NCI-H187 (cell line): Measurements from ENCODE around the gene ASPSCR1.
"Not testable (repeated sequence)": the region's sequence is repeated elsewhere in the genome, so short reads cannot be mapped to it uniquely, and the experiment has no call there.

ENCODE experiments used
- DNase-seq, 2 experiments: peaks; one replicate each; lab custom pipeline; 2025; lab: John Stamatoyannopoulos, UW

The ASPSCR1 gene

DNA sequence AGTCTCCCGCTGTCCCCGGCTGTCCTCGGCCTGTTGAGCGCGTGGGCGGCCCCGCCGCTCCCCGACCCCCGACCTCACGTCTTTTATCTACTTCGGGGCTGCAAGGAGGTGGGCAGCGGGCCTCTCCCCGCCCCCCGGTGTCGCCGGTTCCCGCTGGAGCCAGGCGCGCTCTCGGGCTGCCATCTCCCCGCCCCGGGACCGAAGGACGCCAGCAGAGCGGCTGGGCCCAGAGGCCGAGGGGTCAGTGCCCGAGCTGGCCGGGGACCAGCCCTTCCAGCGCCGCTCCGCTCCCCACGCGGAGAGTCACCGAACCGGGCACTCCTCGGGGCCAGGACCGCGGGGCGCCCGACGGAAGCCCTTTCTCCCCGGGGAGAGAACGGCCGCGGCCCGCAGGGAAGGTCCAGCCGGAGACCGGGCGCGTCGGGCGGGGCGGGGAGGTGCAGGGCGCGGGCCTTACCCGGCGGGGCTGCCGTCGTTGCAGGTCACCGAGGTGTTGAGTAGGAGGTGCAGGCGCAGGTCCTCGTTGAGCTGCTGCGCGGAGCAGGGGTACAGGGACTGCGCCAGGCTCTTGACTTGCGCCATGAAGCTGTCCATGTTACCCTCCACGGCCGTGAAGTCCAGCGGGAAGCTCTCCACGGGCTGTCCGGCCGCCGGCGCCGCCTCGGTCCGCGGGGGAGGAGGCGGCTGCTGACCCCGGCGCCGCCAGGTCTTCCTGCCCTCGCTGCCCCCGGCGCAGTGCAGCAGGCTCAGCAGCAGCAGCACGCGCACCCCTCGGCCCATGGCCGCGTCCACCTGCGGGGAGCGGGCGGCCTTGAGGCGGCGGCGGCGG, 17.1 kb upstream of the ASPSCR1 start:
- DNase-seq = no peak

DNA sequence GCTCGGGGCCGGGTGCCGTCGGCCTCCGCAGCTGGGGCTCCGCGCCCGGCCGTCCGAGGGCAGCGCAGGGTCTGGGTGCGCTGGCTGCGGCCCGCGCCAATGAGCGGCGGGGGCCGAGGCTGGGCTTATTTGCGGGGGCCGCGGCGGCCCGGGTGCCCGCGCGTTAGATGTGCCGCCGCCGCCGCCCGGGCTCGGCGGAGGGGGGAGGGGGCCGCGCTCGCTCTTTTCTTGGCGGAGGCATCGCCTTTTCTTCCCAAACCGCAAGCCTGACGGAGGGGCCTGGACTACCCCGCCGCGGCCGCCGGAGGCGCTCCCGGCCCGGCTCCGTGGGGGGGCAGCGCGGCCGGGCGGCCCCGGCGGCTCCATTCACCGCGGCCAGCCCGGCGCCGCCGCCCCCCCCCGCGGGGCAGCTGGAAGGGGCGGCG, 16.3 kb upstream of the ASPSCR1 start, which contains the start of gene NOTUM:
Gene NOTUM, minus strand, starts transcription at position 101 of the 425 bp plus-strand sequence. CDS start 278 bp downstream, outside the sequence.
- DNase-seq = no peak

- no peak for DNase-seq
Observed at GRCh38 chr17:81961521-81962498, 15.6 kb upstream of the ASPSCR1 start.

DNA sequence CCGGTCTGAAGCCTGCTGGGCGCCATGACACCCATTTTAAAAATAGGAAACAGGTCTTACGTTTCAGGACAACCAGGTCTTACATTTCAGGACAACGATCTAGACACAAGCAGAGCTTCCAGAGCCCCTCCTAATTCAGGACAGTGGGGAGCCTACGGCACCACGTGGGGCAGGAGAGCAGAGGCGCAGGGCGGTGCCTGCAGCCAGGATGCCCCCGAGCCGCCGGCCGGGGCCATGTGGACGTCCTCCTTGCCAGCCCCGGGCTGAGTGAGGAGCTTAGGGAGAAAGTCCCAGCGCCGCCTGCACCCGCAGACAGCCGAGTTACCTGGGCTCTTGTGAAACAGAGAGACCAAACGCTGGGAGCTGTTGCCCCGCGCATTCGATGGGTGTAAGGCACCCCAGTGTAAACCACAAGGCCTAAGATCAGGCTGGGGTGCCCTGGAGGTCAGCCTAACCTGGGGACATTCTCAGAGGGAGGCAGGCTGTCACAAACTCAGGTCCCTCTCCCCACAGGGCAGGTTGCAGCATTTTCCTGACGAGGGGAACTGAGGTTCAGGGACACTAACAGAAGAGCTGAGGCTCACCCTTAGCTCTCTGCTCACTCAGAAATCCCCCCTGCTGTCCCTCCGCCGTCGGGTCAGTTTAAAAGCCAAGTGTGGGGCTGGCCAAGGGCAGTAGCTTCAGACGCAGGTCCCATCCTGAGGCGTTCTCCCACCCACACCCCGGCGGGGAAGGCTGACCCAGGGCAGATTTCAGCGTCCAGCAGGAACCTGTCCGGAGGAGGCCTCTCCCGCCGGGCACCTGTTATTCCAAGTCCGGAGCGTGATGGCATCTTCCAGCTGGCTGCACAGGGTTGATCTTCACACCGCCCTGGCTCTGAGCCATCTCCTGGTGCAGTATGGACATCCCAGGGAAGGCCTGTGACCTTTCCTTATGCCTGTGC, 14.7 kb upstream of the ASPSCR1 start:
- DNase-seq = no peak

DNA sequence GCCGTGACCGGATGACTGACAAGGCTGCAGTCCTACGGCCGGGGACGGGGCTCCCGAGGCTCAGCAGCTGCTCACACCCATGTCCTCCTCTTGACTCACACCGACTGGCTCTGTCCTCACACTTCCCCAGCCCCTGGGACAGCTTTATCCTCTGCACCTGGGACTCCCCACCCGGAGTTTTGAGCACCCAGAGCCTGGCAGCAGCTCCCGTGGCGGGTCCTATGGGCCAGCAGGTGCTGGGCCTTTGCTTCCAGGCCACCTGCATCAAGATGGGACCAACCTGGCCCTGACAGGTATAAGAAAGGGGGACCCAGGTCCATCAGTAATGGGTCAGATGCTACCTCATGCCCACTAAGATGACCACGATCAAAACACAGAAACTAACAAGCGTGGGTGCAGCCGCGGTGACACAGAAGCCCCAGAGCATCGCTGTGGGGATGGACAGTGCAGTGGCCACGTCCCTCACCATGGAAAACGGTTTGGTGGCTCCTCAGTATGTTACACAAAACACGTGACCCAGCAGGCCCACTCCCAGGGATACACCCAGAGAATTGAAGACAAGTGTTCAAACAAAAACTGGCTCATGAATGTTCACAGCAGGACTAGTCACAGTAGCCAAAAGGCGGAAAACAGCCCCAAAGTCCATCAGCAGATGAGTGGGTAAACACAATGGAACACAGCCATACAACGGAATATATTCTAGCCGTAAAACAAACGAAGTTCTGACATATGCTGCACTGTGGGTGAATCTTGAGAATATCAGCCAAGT, 13.2 kb upstream of the ASPSCR1 start:
- no peak for DNase-seq

DNA sequence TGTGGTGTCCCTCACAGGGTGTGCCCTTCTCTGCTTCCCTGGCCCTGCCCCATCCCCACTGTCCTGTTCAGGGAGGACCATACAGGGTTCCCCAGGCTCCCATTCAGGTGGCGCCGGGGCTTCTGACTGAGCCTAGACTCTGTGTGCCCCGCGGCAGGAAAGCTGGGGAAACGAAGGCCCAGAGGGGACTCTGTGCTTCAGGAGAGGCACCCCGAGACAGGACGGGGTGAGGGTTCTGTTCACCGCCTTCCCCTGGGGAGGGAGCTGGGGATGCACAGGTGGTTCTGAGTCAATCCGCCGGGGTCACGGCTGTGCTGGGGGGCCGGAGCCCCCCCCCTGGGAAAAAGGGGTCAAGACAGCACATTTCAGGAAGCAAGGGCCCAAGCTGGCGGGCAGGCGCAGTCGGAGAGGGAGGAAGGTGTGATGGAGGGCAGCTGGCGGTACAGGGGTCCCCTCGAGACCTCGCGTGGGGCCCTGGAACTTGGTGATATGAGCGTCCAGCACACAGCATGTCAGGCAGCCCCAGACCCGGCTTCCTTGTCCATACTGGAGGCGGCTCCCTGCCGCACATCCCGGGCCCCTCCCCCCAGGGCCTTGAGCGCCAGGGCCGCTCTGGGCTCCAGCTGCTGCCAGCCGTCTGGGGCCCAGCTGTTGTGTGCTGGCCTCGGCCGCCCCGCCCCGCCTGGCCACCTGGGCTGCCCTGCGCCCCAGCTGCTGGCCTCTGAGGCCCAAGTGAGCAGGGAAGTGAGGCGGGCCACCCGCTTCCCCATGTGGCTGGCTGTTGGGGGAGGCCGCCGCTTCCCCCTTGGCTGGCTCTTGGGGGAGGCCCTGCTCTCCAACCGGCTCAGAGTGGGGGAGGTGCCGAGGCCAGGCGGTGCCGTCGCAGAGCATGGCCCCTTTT, 10.8 kb upstream of the ASPSCR1 start:
- DNase-seq = no peak

GRCh38 chr17:81967244-81967532, 10.2 kb upstream of the ASPSCR1 start:
- no peak for DNase-seq

GRCh38 chr17:81967533-81968395, 9.7 kb upstream of the ASPSCR1 start:
- peak in 1 of 2 experiments; percentile 31 for DNase-seq

- no peak for DNase-seq
Observed at GRCh38 chr17:81968396-81968745, 9.1 kb upstream of the ASPSCR1 start.

DNA sequence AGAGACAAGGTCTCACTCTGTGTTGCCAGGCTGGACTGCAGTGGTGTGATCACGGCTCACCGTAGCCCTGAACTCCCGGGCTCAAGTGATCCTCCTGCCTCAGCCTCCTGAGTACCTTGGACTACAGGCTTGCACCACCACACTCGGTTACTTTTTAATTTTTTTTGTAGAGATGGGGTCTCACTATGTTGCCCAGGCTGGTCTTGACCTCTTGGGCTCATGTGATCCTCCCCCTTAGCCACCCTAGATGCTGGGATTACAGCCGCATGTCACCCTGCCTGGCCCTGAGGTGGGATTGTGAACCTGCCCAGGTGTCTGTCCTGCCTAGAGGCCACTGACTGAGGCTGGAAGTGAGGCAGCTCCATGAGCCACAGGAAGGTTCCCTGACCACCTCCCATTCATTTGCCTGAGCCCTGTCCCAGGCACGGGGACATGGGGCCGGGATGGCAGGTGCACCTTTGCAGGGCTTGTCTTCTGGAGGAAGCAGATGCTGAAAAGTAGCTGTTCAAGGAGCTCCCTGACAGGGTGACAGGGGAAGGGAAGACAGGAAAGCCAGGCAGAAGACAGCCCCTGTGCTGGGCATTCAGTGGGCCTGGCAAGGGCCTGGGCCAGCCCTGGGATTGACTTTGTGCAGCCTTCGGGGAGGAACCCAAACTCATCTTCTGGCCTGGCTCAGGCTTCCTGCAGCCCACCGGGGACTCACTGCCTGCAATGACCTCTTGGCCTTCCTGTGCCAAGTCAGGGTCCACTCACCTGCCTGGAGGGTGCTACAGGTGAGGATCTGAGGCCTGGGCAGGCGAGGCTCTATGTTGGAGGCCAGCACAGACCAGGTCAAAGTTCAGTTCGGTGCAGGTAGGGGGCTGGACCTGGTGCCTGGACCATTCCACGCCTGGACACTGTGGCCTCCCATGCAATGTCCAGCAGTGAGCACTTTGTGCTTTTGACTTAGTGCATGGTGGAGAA, 8.3 kb upstream of the ASPSCR1 start:
- no peak for DNase-seq

DNA sequence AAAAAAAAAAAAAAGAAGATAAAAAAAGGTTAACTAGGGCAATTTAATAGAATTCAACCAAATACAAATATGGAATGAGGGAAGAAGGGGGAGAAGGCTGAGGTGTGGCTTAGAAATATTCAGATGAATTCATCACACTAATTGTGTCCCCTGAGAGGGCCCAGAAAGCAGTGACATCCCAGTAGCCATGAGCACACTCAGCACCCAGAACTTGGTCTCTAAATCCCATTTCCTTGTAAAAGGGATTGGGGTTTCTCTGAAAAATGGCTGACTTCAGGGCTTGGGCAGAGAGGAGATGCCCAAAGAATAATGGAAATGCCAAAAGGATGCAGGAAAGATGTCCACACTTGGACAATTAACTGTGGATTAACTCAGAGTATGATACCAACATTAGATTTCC, 4.0 kb upstream of the ASPSCR1 start:
- no peak for DNase-seq

DNA sequence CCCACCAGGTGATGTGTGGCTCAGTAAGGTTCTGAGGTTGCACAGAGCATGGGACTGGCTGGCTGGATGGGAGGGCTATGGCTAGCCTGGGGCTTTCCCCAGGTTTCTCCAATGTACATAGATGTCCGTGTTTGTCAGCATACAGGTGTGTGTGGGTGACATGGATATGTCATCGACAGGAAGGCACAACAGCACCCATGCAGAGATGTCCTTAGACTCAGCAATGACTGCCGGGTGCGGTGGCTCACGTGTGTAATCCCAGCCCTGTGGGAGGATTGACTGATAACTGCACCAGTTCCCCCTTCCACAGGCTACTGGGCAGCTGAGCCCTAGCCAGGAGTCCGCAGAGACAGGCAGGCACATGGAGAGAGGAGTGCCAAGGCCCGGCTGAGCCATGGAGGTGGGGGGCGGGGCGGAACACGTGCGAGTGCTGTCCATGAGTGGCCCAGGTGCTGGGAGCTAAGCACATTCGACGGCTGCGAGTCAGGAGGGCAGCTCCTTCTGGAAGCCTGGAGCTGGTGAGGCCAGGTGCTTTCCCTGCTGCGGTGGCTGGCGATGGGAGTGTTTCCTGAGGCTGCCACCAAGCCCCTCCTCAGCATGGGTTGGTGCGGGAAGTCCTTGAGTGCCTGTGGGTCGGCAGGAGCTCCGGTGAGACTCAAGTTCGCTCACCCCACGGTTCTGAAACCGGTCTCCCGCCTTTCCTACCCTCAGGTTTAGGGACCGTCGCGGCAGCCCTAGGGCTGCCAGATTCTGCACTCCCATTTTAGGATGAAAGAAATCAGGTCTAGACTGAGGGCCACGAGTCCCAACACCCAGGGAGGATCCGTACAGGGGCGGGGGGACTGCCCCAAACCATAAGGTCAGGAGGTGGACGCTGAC, 858 bp upstream of the ASPSCR1 start:
- DNase-seq = peak; percentile 20 to 48

GRCh38 chr17:81978524-81979298, 1.3 kb downstream of the ASPSCR1 start:
- no peak for DNase-seq

DNA sequence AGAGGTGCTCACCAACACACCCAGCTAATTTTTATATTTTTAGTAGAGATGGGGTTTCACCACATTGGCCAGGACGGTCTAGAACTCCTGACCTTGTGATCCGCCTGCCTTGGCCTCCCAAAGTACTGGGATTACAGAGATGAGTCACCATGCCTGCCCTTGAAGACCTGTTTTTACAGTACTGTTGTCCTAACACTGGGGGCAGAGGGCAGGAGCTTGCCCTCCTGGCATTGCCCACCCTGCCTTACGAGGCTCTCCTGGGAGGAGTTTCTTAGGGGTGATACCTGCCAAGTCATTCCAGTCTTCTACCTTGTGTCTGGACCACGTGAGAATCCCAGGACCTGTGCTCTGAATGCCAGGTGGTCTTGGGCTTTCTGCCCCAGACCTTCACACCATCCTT, 2.7 kb downstream of the ASPSCR1 start:
- no peak for DNase-seq

- no peak for DNase-seq
Observed at GRCh38 chr17:81980707-81981343, 3.4 kb downstream of the ASPSCR1 start.

DNA sequence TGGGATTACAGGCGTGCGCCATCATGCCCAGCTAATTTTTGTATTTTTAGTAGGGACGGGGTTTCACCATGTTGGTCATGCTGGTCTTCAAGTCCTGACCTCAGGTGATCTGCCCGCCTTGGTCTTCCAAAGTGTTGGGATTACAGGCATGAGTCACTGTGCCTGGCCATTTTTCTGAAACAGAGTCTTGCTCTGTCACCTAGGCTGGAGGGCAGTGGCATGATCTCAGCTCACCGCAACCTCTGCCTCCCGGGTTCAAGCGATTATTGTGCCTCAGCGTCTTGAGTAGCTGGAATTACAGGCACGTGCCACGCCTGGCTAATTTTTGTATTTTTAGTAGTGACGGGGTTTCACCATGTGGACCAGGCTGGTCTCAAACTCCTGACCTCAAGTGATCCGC, 4.1 kb downstream of the ASPSCR1 start:
- DNase-seq = not testable (repeated sequence)
